ENCODE data around the gene SLC45A1. TPM values are rescaled to one million over a fixed set of nuclear protein-coding genes. Genes with fewer than 3 reads are reported as not detected.

Gene SLC45A1
- total RNA-seq, 2 experiments from 2014 or later = 0.13 TPM; not detected in 1

GRCh38 chr1:8330271-8331125 lies 12.6 kb downstream of the SLC45A1 start:
- DNase-seq (no peak), ATAC-seq (no peak)
- ChIA-PET CTCF (no interaction called here), POLR2A (no interaction called here)
- no peak overlapping the region for H3K27ac Mint-ChIP-seq
- H3K9me3 Mint-ChIP-seq (ENCODE audit: insufficient read depth) = no peaks in the 10 kb centered on the region
- no peaks in the 10 kb centered on the region for H3K36me3 Mint-ChIP-seq (ENCODE audit: low read depth)
- H3K4me3 Mint-ChIP-seq = no peak overlapping the region
- H3K4me1 Mint-ChIP-seq (ENCODE audit: low read depth) = peaks cover 6% of the 10 kb centered on the region
- H3K27me3 Mint-ChIP-seq (ENCODE audit: low read depth) = no peaks in the 10 kb centered on the region

- ChIA-PET POLR2A (no interaction called here), CTCF (no interaction called here)
- Mint-ChIP-seq H3K27me3 (ENCODE audit: low read depth) (no peaks in the 10 kb centered on the region), H3K36me3 (ENCODE audit: low read depth) (no peaks in the 10 kb centered on the region), H3K9me3 (ENCODE audit: insufficient read depth) (no peaks in the 10 kb centered on the region), H3K4me1 (ENCODE audit: low read depth) (peaks cover 6% of the 10 kb centered on the region), H3K27ac (no peak overlapping the region), H3K4me3 (no peak overlapping the region)
- no peak for DNase-seq
- ATAC-seq = no peak
Observed at GRCh38 chr1:8332806-8333205, 14.9 kb downstream of the SLC45A1 start.

- POLR2A ChIA-PET = no interaction called here
- CTCF ChIA-PET = no interaction called here
- no peaks in the 10 kb centered on the region for H3K9me3 Mint-ChIP-seq (ENCODE audit: insufficient read depth)
Observed at GRCh38 chr1:8333246-8333987, 15.5 kb downstream of the SLC45A1 start.

GRCh38 chr1:8334106-8334851 lies 16.4 kb downstream of the SLC45A1 start:
- peaks cover 6% of the 10 kb centered on the region for H3K4me1 Mint-ChIP-seq (ENCODE audit: low read depth)
- no peaks in the 10 kb centered on the region for H3K27me3 Mint-ChIP-seq (ENCODE audit: low read depth)
- DNase-seq (no peak), ATAC-seq (no peak)
- no peak overlapping the region for H3K27ac Mint-ChIP-seq
- ChIA-PET CTCF (no interaction called here), POLR2A (no interaction called here)
- no peaks in the 10 kb centered on the region for H3K36me3 Mint-ChIP-seq (ENCODE audit: low read depth)
- no peaks in the 10 kb centered on the region for H3K9me3 Mint-ChIP-seq (ENCODE audit: insufficient read depth)
- no peak overlapping the region for H3K4me3 Mint-ChIP-seq

More at GRCh38 chr1:8333246-8333987, 15.5 kb downstream of the SLC45A1 start:
- H3K4me3 Mint-ChIP-seq = no peak overlapping the region
- H3K4me1 Mint-ChIP-seq (ENCODE audit: low read depth) = peaks cover 6% of the 10 kb centered on the region
- H3K36me3 Mint-ChIP-seq (ENCODE audit: low read depth) = no peaks in the 10 kb centered on the region
- no peak overlapping the region for H3K27ac Mint-ChIP-seq
- DNase-seq (no peak), ATAC-seq (no peak)
- H3K27me3 Mint-ChIP-seq (ENCODE audit: low read depth) = no peaks in the 10 kb centered on the region

- Mint-ChIP-seq H3K4me1 (ENCODE audit: low read depth) (no peaks in the 10 kb centered on the region), H3K36me3 (ENCODE audit: low read depth) (no peaks in the 10 kb centered on the region), H3K4me3 (no peak overlapping the region), H3K9me3 (ENCODE audit: insufficient read depth) (no peaks in the 10 kb centered on the region), H3K27ac (no peak overlapping the region), H3K27me3 (ENCODE audit: low read depth) (no peaks in the 10 kb centered on the region)
- ChIA-PET POLR2A (no interaction called here), CTCF (no interaction called here)
- ATAC-seq (no peak), DNase-seq (no peak)
Observed at GRCh38 chr1:8335246-8335645, 17.3 kb downstream of the SLC45A1 start.

GRCh38 chr1:8337776-8338525 lies 20.0 kb downstream of the SLC45A1 start:
- POLR2A ChIA-PET = no interaction called here
- H3K4me1 Mint-ChIP-seq (ENCODE audit: low read depth) = no peaks in the 10 kb centered on the region
- no peak overlapping the region for H3K4me3 Mint-ChIP-seq
- no peak for ATAC-seq
- no peaks in the 10 kb centered on the region for H3K27me3 Mint-ChIP-seq (ENCODE audit: low read depth)
- DNase-seq = no peak
- H3K9me3 Mint-ChIP-seq (ENCODE audit: insufficient read depth) = no peaks in the 10 kb centered on the region
- H3K27ac Mint-ChIP-seq = no peak overlapping the region
- no peaks in the 10 kb centered on the region for H3K36me3 Mint-ChIP-seq (ENCODE audit: low read depth)
- CTCF ChIA-PET = interaction anchor here (1.4 kb wide), 1 partner anchor 323 kb away, joined by 4 read pairs; no protein-coding TSS in a partner anchor

- Mint-ChIP-seq H3K36me3 (ENCODE audit: low read depth) (no peaks in the 10 kb centered on the region), H3K27ac (no peak overlapping the region), H3K4me3 (no peak overlapping the region), H3K27me3 (ENCODE audit: low read depth) (no peaks in the 10 kb centered on the region), H3K4me1 (ENCODE audit: low read depth) (no peaks in the 10 kb centered on the region), H3K9me3 (ENCODE audit: insufficient read depth) (no peaks in the 10 kb centered on the region)
- ATAC-seq (no peak), DNase-seq (no peak)
- CTCF ChIA-PET = interaction anchor here (1.7 kb wide), 1 partner anchor 323 kb away, joined by 6 read pairs; no protein-coding TSS in a partner anchor
- POLR2A ChIA-PET = no interaction called here
Observed at GRCh38 chr1:8338526-8339202, 20.8 kb downstream of the SLC45A1 start.

GRCh38 chr1:8339203-8339600 lies 21.3 kb downstream of the SLC45A1 start:
- Mint-ChIP-seq H3K36me3 (ENCODE audit: low read depth) (no peaks in the 10 kb centered on the region), H3K27me3 (ENCODE audit: low read depth) (no peaks in the 10 kb centered on the region), H3K4me3 (no peak overlapping the region), H3K27ac (no peak overlapping the region), H3K4me1 (ENCODE audit: low read depth) (no peaks in the 10 kb centered on the region), H3K9me3 (ENCODE audit: insufficient read depth) (no peaks in the 10 kb centered on the region)
- CTCF ChIA-PET = interaction anchor here (1.7 kb wide), 1 partner anchor 324 kb away, joined by 6 read pairs; no protein-coding TSS in a partner anchor
- POLR2A ChIA-PET = no interaction called here
- DNase-seq (no peak), ATAC-seq (no peak)

GRCh38 chr1:8340448-8340847 lies 22.5 kb downstream of the SLC45A1 start:
- H3K9me3 Mint-ChIP-seq (ENCODE audit: insufficient read depth) = no peaks in the 10 kb centered on the region
- DNase-seq (no peak), ATAC-seq (no peak)
- no peak overlapping the region for H3K27ac Mint-ChIP-seq
- ChIA-PET CTCF (interaction anchor here (1.7 kb wide), 1 partner anchor 325 kb away, joined by 6 read pairs; no protein-coding TSS in a partner anchor), POLR2A (no interaction called here)
- H3K4me3 Mint-ChIP-seq = no peak overlapping the region
- no peaks in the 10 kb centered on the region for H3K27me3 Mint-ChIP-seq (ENCODE audit: low read depth)
- no peaks in the 10 kb centered on the region for H3K4me1 Mint-ChIP-seq (ENCODE audit: low read depth)
- no peaks in the 10 kb centered on the region for H3K36me3 Mint-ChIP-seq (ENCODE audit: low read depth)

GRCh38 chr1:8342325-8342724 lies 24.4 kb downstream of the SLC45A1 start:
- Mint-ChIP-seq H3K36me3 (ENCODE audit: low read depth) (no peaks in the 10 kb centered on the region), H3K4me1 (ENCODE audit: low read depth) (no peaks in the 10 kb centered on the region), H3K27me3 (ENCODE audit: low read depth) (no peaks in the 10 kb centered on the region), H3K9me3 (ENCODE audit: insufficient read depth) (no peaks in the 10 kb centered on the region), H3K4me3 (no peak overlapping the region), H3K27ac (no peak overlapping the region)
- ChIA-PET CTCF (no interaction called here), POLR2A (no interaction called here)
- DNase-seq (no peak), ATAC-seq (no peak)

GRCh38 chr1:8343044-8343443 lies 25.1 kb downstream of the SLC45A1 start:
- ChIA-PET CTCF (no interaction called here), POLR2A (no interaction called here)
- no peaks in the 10 kb centered on the region for H3K4me1 Mint-ChIP-seq (ENCODE audit: low read depth)
- H3K4me3 Mint-ChIP-seq = no peak overlapping the region
- no peaks in the 10 kb centered on the region for H3K36me3 Mint-ChIP-seq (ENCODE audit: low read depth)
- H3K27me3 Mint-ChIP-seq (ENCODE audit: low read depth) = no peaks in the 10 kb centered on the region
- ATAC-seq (no peak), DNase-seq (no peak)
- no peak overlapping the region for H3K27ac Mint-ChIP-seq
- no peaks in the 10 kb centered on the region for H3K9me3 Mint-ChIP-seq (ENCODE audit: insufficient read depth)

Data from activated CD8-positive, alpha-beta T cell treated with anti-CD3 and anti-CD28 coated beads, Interleukin-2, amount 10 ng/mL, durations not matched to agents 7 days and 5 days (primary cell).